ENCODE results near the gene PPP1R13B.

The PPP1R13B gene

GRCh38 chr14:103880348-103881267 is 33.2 kb upstream of the PPP1R13B start:
- DNase-seq, result no peak

GRCh38 chr14:103879570-103880347 is 32.4 kb upstream of the PPP1R13B start:
- DNase-seq, result no peak

- DNase-seq, result no peak
These were observed 31.8 kb upstream of the PPP1R13B start for GRCh38 chr14:103879118-103879569.

GRCh38 chr14:103878180-103878579 is 30.8 kb upstream of the PPP1R13B start:
- DNase-seq, result no peak

GRCh38 chr14:103875010-103875409 is 27.6 kb upstream of the PPP1R13B start:
- no peak for DNase-seq

GRCh38 chr14:103872481-103873113 is 25.2 kb upstream of the PPP1R13B start:
- no peak for DNase-seq

GRCh38 chr14:103871596-103872480 is 24.5 kb upstream of the PPP1R13B start:
- peak; percentile 69 for DNase-seq

- no peak for DNase-seq
These were observed 23.7 kb upstream of the PPP1R13B start for GRCh38 chr14:103870891-103871595.

- no peak for DNase-seq
These were observed 22.9 kb upstream of the PPP1R13B start for GRCh38 chr14:103870144-103870876.

- DNase-seq, result no peak
These were observed 22.2 kb upstream of the PPP1R13B start for GRCh38 chr14:103869406-103870143.

GRCh38 chr14:103868242-103868897 is 21.0 kb upstream of the PPP1R13B start:
- no peak for DNase-seq

GRCh38 chr14:103867523-103867953 is 20.2 kb upstream of the PPP1R13B start:
- DNase-seq, result no peak

GRCh38 chr14:103867020-103867419 is 19.6 kb upstream of the PPP1R13B start:
- DNase-seq, result no peak

GRCh38 chr14:103863245-103863644 is 15.9 kb upstream of the PPP1R13B start:
- DNase-seq, result no peak

- no peak for DNase-seq
These were observed 15.0 kb upstream of the PPP1R13B start for GRCh38 chr14:103862393-103862782.

- no peak for DNase-seq
These were observed 14.3 kb upstream of the PPP1R13B start for GRCh38 chr14:103861413-103862392.

- DNase-seq, result no peak
These were observed 12.2 kb upstream of the PPP1R13B start for GRCh38 chr14:103859416-103860202.
